HG02852 (cell line): Measurements from ENCODE around the gene CHST9.
"Not testable (repeated sequence)": the region's sequence is repeated elsewhere in the genome, so short reads cannot be mapped to it uniquely, and the experiment has no call there.

ENCODE experiments used
- ATAC-seq: cut with Tn5 transposase; IDR thresholded peaks from one replicate; pipeline ENCODE4 v1.9.1; 2021; ENCODE audit warnings: mild to moderate bottlenecking, moderate library complexity; ENCODE audit not compliant: unreplicated experiment

Gene CHST9

DNA sequence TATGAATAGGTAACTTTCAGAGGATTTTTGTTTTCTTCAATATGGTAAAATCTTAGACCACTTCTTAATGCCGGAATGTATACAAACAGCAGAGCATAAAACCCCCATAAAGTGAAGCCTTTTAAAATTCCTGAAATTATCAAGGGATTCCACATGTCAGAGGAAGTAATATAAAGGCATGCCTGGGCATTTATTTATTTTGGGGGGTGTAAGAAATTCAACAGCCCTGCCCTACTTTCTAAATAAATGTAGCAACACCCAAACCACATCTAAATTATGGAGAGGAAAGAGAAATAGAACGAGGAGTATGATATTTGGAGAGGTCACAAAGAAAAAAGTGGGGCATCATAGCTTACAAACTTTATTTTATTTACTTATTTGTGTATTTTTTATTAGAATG lies 9.9 kb downstream of the CHST9 start:
- no peak for ATAC-seq

DNA sequence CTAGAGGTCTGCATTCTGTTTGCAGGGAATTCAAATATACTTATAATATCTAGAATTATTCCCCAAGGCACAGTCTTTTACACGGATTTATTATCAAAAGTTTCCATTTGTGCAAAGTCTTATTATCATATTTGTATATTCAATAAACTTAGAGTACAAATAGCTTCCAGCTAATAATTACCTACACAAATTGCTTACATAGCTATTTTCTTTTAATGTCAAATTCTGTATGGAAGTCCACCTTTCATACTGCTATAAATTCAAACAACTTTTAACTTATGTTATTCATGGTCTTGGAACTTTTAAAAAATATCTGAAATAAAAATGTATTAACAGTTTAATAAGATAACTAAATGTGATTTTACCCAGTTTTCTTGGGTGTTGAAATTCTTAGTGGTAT lies 13.1 kb downstream of the CHST9 start:
- no peak for ATAC-seq

DNA sequence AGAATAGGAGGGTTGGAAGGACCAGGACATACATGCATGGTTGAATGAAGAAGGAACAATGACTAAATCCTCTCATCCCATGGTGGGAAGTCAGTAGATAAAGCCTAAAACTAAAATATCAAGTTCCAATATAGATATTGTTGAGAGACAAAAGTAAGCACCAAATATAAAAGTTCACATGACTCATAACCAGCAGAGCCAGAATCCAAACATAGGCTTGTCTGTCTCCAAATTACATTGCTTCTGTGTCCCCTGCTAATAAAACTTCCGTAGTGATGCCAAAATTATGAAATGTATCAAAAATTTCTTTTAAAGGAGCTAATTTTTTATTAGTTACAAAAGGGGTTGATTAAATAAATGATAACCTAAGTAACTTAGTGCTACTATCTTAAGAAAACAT lies 19.7 kb downstream of the CHST9 start:
- no peak for ATAC-seq

DNA sequence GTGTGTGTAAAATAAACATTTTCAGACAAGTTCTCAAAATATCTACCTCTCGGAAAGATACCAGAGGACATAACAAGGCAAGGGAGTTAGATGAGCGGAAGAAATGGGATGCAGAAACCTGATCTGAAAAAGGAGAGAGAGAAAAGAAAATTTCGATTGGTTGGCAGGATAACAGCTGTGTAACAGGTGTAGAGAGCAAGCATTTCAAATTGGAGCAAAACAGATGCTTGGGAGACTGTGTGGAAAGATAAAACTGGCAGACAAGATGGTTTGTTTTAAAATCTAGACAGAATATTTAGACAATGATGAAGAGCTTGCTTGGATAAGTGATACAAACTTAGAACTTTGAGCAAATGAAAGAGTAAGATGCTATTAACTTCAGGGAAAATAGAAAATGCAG lies 20.2 kb downstream of the CHST9 start:
- ATAC-seq, result no peak

DNA sequence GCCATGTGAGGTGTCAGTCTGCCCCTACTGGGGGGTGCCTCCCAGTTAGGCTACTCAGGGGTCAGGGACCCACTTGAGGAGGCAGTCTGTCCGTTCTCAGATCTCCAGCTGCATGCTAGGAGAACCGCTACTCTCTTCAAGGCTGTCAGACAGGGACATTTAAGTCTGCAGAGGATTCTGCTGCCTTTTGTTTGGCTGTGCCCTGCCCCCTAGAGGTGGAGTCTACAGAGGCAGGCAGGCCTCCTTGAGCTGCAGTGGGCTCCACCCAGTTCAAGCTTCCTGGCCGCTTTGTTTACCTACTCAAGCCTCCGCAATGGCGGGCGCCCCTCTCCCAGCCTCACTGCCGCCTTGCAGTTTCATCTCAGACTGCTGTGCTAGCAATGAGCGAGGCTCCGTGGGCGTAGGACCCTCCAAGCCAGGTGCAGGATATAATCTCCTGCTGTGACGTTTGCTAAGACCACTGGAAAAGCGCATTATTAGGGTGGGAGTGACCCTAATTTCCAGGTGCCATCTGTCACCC lies 21.9 kb downstream of the CHST9 start:
- ATAC-seq, result not testable (repeated sequence)

DNA sequence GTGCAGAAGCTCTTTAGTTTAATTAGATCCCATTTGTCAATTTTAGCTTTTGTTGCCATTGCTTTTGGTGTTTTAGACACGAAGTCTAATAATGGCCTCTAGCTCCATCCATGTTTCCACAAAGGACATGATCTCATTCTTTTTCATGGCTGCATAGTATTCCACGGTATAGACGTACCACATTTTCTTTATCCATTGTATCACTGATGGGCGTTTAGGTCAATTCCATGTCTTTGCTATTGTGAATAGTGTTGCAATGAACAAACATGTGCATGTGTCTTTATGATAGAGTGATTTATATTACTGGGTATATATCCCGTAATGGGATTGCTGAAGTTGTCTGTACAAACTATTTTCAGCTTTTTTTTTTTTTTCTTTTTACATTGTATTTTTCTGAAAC lies 35.9 kb downstream of the CHST9 start:
- ATAC-seq, result not testable (repeated sequence)

DNA sequence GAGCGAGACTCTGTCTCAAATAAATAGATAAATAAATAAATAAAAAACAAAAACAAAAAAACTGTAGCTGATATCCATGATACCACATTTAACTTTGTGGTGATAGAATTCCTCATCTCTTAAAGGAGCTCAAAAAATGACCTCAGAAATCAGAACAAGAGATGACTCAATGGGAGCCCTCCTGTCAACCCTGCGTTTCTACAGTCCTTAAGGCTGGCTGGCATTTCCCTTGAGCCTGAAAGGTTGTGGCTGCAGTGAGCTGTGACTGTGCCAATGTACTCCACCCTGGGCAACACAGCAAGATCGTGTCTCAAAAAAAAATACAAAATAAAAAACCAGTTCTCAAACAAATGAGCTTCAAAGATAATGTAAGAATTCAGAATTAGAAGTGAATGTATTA lies 40.4 kb downstream of the CHST9 start:
- ATAC-seq, result no peak

DNA sequence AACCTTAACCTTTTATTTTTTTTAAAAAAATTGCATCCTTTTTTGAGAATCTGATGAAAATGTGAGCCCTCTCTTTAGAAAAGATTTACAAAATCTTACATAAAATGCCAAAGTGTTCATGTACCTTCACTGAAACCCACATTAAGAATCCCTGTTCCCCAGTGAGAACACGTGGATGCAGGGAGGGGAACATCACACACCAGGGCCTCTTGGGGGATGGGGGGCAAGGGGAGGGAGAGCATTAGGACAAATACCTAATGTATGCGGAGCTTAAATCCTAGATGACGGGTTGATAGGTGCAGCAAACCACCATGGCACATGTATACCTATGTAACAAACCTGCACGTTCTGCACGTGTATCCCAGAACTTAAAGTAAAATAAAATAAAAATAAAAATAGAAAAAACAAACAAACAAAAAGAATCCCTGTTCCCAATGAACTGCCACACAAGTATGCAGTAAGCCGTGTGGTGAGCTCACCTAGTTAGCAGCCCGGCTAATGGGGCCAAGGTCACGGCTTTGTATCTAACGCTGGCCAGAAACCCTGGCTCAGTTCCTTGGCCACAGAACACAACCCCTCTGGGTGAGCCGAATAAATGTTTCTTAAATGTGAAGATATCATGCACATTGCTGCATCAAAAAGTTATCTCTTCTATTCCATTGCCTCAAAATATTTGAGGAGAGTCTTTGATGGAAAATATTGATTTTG lies 41.4 kb downstream of the CHST9 start:
- ATAC-seq, result no peak

DNA sequence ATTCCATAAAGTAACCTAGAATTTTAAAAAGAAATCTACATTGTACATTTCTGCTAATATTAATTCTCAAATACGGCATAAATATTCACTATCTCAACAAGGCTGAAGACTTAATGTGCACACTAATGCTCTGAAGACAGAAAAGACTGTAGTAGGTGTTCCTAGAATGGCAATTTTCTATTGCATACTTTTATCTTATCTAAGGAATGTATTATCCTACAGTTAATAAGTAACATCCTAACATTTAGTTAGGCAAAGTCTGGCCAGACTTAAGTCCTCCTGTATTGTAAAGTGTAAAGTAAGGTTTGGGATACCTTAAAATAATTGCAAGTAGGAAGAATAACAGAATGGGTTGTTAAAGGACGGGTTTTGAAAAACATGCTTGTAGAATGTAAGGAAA lies 42.2 kb downstream of the CHST9 start:
- no peak for ATAC-seq

DNA sequence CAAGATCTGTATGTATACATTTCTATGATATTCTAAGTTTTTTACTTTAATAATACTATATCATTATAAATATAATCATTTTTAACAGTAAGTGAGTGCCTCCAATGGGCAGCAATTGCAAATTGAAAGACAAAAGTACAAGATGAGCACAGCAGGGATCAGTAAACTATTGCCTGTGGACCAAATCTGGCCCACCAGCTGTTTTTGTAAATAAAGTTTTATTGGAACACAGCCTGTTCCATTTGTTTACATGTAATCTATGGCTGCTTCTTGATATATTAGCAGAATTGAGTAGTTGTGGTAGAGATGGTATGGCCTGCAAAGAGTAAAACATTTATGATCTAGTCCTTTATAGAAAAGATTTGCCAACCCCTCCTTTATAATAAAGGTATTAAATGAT lies 43.2 kb downstream of the CHST9 start:
- ATAC-seq, result no peak

DNA sequence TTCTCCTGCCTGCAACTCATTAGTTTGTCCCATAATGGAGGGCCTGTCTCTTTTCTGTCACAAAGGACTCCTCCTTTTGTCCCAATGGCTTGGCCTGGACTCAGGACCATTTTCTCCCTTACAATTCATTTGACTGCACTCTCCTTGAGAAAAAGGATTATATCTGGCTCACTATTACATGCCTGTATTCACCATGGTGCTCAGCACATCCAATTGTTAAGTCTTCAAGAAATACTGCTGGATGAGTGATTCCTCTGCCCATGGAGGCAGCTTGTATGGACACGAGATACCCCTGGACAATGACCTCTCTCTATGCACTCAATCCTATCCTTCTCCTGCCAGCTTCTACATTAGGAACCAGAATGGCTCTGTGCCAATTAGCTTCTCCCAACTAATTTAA lies 47.0 kb downstream of the CHST9 start:
- ATAC-seq, result no peak

DNA sequence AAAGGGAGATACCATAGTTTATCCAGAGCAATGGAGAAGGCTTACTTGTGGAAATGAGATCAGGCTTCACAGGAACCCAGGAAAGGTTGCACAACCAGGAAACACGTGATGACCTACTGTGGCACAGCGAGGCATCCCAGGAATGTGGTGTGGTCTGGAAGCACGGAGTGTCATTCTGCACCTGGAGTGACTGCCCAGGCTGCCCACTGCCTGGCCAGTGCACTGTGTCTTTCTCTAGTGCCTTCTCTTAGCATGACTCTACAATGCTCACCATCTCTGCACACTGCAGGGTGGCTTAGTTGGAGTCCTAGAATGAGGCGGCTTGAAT lies 48.9 kb downstream of the CHST9 start:
- ATAC-seq, result no peak

DNA sequence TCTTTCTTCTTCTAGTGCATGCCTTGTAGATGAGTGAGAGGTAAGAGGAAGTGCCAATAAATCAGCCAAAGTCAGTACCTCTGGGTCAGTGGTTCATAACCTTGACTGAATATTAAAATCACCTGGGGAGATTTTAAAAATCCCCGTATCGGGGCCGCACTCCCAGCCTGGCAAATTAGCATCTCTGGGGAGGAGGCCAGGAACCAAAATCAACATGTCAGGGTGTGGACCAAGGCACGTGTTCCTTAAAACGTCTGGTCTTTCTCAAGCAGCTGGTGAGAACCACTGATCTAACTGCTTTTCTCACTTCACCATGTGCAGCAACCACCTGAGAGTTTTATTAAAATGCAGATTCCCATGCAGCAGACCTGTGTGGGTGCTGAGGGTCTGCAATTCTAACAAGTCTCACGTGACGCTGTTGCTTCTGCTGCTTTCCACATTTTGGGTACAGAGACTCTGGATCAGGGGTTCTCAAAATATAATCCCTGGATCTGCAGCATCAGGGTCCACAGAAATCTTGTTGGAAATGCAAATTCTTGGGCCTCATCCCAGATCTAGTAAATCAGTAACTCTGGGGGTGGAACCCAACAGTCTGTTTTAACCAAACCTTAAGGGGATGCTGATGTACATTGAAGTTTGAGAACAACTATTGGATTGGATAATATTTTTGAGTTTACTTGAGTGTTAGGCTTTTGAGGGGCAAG lies 49.5 kb downstream of the CHST9 start:
- no peak for ATAC-seq

DNA sequence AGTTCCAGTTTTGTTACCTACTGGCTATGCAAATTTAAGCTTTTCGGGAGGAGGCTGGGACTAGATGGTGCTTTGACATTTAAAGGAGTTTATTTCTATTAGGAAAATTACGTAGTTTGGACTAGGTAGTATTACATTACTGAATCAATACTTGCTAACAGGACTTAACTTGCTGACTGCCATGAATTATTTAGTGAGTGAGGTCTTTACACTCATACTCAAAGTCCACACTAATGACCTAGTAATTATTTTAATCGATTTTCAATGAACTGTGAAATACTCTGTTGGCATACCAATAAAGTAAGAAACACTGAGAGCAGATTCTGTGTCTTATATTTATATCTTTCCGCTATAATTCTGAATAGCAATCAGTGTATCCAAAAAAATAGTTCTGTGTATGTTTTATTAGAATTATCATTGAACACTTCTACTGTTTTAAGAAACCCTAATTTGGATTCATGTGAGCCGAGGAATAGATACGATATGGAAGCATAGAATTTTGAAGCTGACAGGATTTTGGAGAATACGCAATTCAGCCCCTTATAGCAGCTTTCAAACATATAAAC lies 55.0 kb downstream of the CHST9 start:
- no peak for ATAC-seq

DNA sequence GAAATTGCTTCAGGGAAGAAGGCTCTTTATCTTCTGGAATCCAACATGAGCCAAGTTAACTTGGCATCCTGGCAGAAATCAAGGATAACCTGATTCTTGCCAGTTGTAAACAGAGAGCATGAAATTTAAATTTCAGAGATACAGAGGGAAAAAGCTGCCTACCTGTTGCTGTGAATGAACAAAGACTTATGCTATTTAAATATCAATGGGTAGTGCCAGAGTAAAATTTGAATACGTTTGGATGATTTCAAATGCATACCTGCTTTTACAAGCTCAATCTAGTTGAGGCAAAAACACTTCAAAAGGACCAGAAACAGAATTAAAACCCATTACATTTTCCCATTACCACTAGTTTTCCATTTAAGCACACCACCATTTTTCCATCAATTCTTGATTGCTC lies 60.9 kb downstream of the CHST9 start:
- no peak for ATAC-seq

DNA sequence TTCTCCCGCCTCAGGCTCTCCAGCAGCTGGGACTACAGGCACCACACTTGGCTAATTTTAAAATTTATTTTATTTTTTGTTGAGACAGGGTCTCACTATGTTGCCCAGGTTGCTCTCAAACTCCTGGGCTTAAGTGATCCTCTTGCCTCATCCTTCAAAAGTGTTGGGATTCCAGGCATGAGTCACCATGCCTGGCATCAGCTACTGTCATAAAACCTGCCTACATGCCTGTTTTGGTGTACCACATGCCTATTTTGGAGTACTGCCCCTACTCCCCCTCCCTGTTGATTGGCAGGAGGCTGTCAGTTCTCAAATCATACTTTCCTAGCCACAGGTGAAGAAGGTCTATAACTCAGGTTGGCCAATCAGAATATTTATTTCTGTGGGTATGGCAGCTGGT lies 64.0 kb downstream of the CHST9 start:
- ATAC-seq, result no peak

DNA sequence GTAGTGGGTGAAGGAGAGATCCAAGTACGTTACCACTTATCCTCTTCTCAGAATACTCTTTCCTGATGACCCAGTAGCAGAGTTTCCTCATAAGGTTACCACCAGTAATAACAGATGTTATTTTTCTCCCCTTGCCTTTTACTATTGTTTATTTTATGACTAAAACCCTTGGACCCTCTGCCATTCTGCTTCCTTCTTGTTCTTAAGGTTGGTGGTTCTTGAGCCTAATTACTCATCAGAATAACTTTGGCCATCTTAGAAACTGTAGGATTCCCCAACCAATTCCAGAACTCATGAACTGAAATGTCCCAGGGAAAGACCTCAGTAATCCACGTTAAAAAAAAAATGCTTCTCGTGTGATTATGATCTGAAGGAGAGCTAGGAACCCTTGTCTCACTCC lies 64.9 kb downstream of the CHST9 start:
- ATAC-seq, result no peak

DNA sequence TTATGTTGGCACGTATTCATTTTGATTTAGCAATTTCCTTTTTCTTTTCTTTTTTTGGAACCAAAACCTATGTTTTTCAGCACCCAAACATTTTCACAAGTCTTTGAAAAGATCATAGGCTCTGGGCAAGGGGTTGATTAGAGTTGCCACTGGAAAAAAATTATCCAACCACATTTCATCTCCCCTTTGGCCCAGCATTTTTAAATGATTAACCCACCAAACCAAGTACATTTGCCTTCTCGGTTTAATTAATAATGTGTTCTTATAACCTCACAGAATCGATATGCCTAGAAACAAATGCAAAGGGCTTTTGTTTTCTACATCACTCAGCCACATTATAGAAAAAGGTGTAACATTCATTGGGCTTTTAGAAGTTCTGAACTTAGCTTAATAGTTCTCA lies 66.1 kb downstream of the CHST9 start:
- ATAC-seq, result no peak

DNA sequence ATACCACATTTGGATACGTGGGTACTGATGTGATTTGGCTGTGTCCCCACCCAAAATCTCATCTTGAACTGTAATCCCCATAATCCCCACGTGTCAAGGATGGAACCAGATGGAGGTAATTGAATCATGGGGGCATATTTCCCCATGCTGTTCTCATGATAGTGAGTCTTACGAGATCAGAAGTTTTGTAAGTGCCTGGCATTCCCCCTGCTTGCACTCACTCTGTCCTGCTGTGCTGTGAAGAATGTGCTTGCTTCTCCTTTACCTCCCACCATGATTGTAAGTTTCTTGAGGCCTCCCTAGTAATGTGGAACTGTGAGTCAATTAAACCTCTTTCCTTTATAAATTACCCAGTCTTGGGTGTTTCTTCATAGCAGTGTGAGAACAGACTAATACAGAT lies 70.3 kb downstream of the CHST9 start:
- ATAC-seq, result no peak

DNA sequence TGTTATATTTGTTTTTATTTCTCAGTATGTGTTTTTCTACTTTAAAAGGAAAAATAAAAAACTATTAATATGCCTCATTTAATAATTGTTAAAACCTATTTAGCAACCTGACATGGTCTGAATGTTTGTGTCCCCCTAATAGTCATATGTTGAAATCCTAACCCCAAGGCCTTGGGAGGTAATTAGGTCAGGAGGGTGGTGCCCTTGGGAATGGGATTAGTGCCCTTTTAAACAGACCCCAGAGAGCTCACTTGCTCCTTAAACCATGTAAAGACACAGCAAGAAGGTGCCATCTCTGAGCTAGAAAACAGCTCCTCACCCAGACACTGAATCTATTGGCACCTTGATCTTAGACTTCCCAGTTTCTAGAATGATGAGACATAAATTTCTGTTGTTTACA lies 71.8 kb downstream of the CHST9 start:
- no peak for ATAC-seq

DNA sequence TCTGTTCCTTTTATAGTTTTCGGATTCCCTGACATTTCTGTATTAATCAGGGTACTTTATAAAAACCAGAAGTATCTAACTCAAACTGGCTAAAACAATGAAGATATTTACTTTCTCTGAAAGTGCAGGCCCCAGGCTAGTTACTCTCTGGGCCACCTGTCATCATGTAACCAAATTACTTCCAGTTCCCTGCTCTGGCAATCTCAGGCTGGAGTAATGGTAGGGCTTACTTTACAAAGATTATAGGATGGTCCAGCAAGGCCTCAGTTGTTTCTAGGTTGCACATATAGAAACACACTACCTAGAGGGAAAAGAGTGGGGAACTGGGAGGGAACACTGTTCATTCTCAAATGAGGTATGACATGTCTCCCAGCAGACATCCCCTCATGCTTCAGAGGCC lies 74.8 kb downstream of the CHST9 start:
- no peak for ATAC-seq

DNA sequence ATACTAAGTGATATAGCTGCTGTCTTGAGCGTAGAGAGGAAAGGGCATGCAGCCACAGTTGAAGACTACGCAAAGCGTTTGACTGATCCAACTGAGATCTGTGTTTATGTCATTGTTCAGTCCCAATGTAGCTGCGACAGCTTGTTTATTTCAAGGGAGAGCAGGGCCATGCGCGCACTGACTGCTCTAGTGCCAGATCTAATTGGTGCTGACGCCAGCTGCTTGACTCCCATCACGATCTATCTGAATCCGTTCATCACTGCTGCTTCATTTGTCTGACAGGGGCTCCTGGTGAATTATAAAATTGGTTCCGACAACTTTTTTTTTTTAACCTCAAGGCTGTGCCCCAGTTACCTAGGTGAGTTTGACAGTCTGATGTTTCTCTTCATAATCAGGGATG lies 75.7 kb downstream of the CHST9 start:
- no peak for ATAC-seq
